ENCODE measurements around the gene HDAC4. TPM values are rescaled to one million over a fixed set of nuclear protein-coding genes. Genes with fewer than 3 reads are reported as not detected.

The HDAC4 gene
- polyA plus RNA-seq, 2 of the 4 experiments (the other 2 are of a cell fraction), result 8.6 to 10.4 TPM

DNA sequence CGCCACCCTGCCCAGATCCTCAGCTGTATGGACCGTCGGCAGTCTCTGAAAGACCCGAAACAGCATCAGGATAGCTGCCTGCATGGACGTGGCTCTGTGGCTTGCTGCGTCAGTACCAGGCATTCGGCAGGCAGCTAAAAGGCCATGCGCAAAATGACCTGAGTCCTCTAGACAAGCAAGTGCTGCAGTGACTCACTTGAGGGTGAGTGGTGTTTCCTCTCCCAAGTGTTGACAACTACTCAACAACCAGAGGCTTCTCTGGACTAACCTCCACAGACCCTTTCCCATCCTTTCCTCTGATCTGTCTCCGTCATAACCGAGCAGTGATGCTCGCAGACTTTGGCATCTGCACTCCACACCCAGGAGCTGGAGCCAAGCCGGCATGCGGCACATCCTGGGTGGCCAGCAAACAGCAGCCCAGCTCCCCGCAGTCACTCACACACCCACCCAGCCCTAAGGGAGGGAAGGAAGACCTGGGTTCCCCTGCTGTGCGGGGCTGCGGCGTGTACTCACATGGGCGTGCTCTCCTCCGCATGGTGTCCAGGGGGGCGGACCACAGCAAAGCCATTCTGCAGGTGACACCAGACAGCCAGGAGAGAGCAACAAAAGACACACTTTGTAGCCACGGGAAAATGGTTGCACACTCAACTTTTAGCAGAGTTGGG is 313.6 kb downstream of the HDAC4 start:
- ChIA-PET CTCF (interaction anchor here (1.2 to 8.6 kb wide), 2 partner anchors 10 to 19 kb away, joined by 3 to 49 read pairs; no protein-coding TSS in a partner anchor), POLR2A (no interaction called here)
- ATAC-seq (no peak), DNase-seq (ENCODE audit: low read depth in 1 of 2, low spot score in 1 of 2) (no peak), FAIRE-seq (no peak)
- WGBS (ENCODE audit: missing lambda C conversion rate), result 93% methylated on average over 15 of the region's 21 CpGs
- Histone ChIP-seq H3K4me1 (no peaks in the 10 kb centered on the region), H3K4me2 (no peak overlapping the region), H3K27ac (no peak overlapping the region), H3K4me3 (no peak overlapping the region), H3K9me3 (no peaks in the 10 kb centered on the region)
- TF ChIP-seq FOSB (CRISPR knock-in tag; IDR thresholded peaks at IDR 0.05) (no peak), EHF (CRISPR knock-in tag; IDR thresholded peaks at IDR 0.05) (no peak), ZC3H11A (IDR thresholded peaks at IDR 0.05) (no peak), GATA3 (IDR thresholded peaks at IDR 0.05; ENCODE audit: borderline replicate concordance) (no peak), EP300 (IDR thresholded peaks at IDR 0.05) (no peak), TP53 (CRISPR knock-in tag; IDR thresholded peaks at IDR 0.05) (no peak), JUNB (IDR thresholded peaks at IDR 0.05) (no peak), HEYL (CRISPR knock-in tag; IDR thresholded peaks at IDR 0.05) (no peak), HOXA7 (CRISPR knock-in tag; IDR thresholded peaks at IDR 0.05) (no peak), EHMT2 (IDR thresholded peaks at IDR 0.05; ENCODE audit: low read depth) (no peak), BHLHE40 (IDR thresholded peaks at IDR 0.05; ENCODE audit: low read depth, low read length) (no peak), CHD2 (IDR thresholded peaks at IDR 0.05; ENCODE audit: low read length, partially characterized antibody) (no peak), SREBF2 (IDR thresholded peaks at IDR 0.05) (no peak), RAD21 (conservative IDR thresholded peaks at IDR 0.05 in 1 of 2, IDR thresholded peaks at IDR 0.05 in 1 of 2) (no peak)
- TF ChIP-seq, protein P1, sequence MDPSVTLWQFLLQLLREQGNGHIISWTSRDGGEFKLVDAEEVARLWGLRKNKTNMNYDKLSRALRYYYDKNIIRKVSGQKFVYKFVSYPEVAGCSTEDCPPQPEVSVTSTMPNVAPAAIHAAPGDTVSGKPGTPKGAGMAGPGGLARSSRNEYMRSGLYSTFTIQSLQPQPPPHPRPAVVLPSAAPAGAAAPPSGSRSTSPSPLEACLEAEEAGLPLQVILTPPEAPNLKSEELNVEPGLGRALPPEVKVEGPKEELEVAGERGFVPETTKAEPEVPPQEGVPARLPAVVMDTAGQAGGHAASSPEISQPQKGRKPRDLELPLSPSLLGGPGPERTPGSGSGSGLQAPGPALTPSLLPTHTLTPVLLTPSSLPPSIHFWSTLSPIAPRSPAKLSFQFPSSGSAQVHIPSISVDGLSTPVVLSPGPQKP (IDR thresholded peaks at IDR 0.05; ENCODE audit: low read depth, low read length), result no peak

DNA sequence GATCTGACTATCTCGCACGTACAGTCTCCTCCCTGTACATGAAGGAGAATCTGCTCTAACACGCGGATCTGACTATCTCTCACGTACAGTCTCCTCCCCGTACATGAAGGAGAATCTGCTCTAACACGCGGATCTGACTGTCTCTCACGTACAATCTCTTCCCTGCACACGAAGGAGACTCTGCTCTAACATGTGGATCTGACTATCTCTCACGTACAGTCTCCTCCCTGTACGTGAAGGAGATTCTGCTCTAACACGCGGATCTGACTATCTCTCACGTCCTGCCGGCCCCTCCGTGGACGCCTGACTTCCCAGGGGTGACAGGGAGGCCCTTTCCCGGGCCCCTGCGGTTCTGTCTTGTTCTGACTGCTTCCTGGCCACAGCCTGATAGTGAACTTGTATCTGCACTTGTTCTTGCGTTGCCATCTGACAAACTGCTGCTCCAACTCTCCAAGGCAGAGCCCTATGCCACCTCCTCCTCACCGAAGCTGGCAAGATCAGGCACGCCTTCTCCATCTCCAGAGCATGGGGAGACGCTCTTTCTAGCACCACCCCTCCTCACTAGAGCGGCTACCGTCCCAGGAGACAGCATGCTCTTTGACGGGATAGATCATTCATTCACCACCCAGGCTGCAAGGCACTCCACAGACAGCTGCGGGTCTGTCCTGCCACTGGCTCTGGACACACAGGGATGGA is 314.3 kb downstream of the HDAC4 start:
- 91% methylated on average over 28 of the region's 28 CpGs for WGBS (ENCODE audit: missing lambda C conversion rate)
- ChIA-PET CTCF (interaction anchor here (8.6 kb wide), 1 partner anchor 20 kb away, joined by 49 read pairs; no protein-coding TSS in a partner anchor), POLR2A (no interaction called here)
- Histone ChIP-seq H3K9me3 (no peaks in the 10 kb centered on the region), H3K4me2 (no peak overlapping the region), H3K4me1 (no peaks in the 10 kb centered on the region), H3K27ac (no peak overlapping the region), H3K4me3 (no peak overlapping the region)
- no peak for ATAC-seq
- FAIRE-seq, result no peak
- DNase-seq (ENCODE audit: low read depth in 1 of 2, low spot score in 1 of 2), result no peak
- TF ChIP-seq CEBPB (IDR thresholded peaks at IDR 0.05) (no peak), SMC3 (IDR thresholded peaks at IDR 0.05) (no peak), CBX8 (IDR thresholded peaks at IDR 0.05) (no peak), RARB (CRISPR knock-in tag; IDR thresholded peaks at IDR 0.05) (no peak), EP300 (IDR thresholded peaks at IDR 0.05) (no peak), CBX2 (IDR thresholded peaks at IDR 0.05; ENCODE audit: borderline replicate concordance, low read depth) (no peak), HOXA7 (CRISPR knock-in tag; IDR thresholded peaks at IDR 0.05) (no peak)
- TF ChIP-seq, protein P2, sequence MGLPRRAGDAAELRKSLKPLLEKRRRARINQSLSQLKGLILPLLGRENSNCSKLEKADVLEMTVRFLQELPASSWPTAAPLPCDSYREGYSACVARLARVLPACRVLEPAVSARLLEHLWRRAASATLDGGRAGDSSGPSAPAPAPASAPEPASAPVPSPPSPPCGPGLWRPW (IDR thresholded peaks at IDR 0.05), result no peak
- TF ChIP-seq, protein P3, sequence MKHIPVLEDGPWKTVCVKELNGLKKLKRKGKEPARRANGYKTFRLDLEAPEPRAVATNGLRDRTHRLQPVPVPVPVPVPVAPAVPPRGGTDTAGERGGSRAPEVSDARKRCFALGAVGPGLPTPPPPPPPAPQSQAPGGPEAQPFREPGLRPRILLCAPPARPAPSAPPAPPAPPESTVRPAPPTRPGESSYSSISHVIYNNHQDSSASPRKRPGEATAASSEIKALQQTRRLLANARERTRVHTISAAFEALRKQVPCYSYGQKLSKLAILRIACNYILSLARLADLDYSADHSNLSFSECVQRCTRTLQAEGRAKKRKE (CRISPR knock-in tag; IDR thresholded peaks at IDR 0.05; ENCODE audit: low read depth), result no peak
- TF ChIP-seq, protein P1 (IDR thresholded peaks at IDR 0.05; ENCODE audit: low read depth, low read length), result no peak

Data from A549 (cell line).